Stimulated activated CD4-positive, alpha-beta T cell treated with anti-CD3 and anti-CD28 coated beads, Interleukin-2, amount 100 ng/mL, for 4 hours (primary cell): ENCODE measurements around the gene NUP155.
"Not testable (repeated sequence)": the region's sequence is repeated elsewhere in the genome, so short reads cannot be mapped to it uniquely, and the experiment has no call there.

Experiments used
- DNase-seq: peaks from one replicate; pipeline ENCODE4 v3.0.0-alpha.2; 2020; ENCODE audit warnings: low read depth

Gene NUP155

DNA sequence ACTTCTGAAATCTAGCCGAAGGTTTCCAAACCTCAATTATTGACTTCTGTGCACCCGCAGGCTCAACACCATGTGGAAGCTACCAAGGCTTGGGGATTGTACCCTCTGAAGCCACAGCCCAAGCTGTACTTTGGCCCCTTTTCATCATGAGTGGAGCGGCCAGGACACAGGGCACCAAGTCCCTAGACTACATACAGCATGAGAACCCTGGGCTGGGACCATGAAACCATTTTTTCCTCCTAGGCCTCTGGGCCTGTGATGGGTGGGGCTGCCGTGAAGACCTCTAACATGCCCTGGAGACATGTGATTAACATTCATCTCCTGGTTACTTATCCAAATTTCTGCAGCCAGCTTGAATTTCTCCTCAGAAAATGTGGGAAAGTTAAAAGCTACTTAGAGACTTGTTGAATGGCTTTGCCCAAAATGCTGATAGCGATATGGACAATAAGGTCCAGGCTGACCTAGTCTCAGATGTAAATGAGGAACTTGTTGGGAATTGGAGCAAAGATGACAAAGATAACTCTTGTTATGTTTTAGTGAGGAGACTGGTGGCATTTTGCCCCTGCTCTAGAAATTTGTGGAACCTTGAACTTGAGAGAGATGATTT lies 87.6 kb downstream of the NUP155 start:
- no peak for DNase-seq

GRCh38 chr5:37275511-37275910 lies 95.4 kb downstream of the NUP155 start:
- DNase-seq = no peak

GRCh38 chr5:37272511-37272910 lies 98.4 kb downstream of the NUP155 start:
- DNase-seq = no peak

DNA sequence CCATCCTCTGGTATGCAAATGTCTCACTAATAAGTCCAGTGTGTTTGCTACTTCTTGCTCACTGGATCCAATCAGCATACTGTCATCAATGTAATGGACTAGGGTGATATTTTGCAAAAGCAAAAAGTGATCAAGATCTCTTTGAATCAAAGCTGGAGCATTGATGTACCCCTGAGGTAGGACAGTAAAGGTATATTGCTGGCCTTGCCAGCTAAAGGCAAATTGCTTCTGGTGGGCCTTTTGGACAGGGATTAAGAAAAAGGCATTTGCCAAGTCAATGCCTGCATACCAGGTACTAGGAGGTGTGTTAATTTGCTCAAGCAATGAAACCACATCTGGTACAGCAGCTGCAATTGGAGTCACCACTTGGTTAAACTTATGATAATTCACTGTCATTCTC lies 102.8 kb downstream of the NUP155 start:
- DNase-seq = not testable (repeated sequence)

DNA sequence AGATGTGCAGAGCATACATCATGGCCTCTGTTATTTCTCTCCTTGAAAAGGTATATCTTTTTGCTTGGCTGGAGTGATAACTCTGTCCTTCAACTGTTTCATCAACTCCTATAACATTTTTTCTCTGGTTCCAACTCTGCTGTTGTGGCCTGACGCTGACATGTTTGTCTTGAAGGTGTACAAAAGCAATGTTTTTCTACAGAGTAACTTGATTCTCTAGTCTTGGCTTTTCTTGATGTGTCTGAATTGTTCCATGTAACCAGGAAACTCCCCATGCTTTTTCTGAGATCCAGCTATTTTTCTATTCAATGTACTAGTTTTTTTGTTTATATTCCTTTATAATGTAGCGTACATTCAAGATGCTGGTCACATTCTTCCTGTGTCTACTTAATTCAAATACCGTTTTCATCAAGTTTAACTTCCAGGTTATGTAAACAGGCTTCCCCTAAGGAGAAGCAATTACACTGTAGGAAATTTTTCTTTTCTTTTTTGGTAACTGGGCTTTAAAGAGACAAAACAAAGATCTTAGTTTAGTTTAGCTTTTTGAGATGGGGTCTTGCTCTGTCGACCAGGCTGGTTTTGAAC lies 115.0 kb downstream of the NUP155 start:
- no peak for DNase-seq

DNA sequence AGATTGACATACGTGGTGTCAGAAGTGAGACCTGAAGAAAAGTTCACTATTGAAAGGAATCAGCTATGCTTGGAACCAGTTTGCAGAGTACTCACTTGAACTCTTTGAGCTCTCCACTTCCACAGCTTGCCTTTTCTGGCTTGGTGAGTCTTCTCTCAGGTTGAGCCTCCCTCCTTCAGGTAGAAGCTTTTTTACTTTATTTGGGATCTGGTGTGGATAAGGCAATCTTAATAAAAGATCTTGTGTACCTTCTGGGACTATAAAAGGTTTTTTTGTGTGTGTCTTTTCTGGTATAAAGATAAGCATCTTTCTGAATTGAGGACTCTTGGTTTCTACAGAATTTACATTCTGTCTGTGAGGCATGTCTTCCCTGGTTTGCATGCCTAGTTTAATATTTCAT lies 116.3 kb downstream of the NUP155 start:
- no peak for DNase-seq

DNA sequence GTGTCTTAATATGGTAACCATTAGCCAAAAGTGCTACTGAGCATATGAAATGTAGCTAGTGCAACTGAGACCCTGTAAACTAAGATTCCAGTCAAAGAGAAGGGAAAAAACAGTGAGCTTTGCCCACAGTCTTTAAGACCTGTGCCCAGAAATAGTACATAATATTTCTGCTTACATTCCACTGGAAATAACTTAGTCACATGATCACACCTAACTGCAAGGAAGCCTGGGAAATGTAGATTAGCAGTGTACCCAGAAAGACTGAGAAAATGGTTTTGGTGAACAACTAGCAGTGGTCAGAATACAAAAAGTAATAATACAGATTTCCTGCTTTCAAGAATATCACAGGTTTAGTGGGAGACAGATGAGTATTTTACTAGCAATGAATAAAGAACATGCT lies 119.2 kb downstream of the NUP155 start:
- no peak for DNase-seq

GRCh38 chr5:37249815-37250164 lies 121.1 kb downstream of the NUP155 start:
- no peak for DNase-seq

DNA sequence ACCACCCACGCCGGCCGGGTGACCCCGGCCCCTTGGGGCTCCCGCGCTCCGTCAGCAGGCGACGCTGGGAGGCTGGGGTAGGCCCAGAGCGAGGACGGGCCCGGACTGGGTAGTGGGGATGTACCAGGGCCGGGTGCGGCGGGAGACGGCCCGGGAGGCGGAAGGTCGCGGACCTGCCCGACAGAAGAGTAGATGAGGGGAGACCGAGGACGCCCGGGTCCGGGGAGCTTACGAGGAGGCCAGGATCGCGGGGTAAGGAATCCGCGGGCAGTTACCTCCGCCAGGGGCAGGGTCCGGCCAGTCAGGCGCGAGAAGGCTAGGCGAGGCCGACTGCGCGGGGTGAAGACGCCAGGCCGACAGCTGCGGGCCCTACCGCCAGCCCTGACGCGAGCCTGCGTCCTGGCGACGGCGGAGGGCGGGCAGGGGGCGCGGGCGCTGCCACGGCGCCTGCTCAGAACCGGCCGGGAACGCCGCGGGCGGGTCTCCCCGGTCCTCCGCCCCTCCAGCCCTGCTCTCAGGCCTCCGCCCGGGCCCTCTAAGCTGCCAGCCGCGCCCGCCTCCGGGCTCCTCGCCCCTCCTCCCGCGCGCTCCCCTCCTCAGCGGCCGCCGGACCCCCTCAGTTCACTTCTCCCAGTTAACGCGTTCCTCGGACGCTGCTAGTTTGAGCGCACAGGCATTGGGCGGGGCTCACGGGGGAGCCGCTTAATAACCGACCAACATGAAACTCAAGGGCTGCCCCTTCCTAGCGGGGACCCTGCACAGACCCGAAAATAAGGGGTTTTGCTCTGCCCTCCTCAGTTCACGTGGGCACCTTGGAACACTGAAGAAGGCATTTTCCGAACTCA lies 121.7 kb downstream of the NUP155 start, which contains the start of gene CPLANE1:
TSS of gene CPLANE1 (minus strand) at position 407 of the 845 bp plus-strand sequence. CDS start 1,678 bp downstream, outside the sequence.
- peak; percentile 28 for DNase-seq

GRCh38 chr5:37248421-37248969 lies 122.4 kb downstream of the NUP155 start:
- DNase-seq = no peak

DNA sequence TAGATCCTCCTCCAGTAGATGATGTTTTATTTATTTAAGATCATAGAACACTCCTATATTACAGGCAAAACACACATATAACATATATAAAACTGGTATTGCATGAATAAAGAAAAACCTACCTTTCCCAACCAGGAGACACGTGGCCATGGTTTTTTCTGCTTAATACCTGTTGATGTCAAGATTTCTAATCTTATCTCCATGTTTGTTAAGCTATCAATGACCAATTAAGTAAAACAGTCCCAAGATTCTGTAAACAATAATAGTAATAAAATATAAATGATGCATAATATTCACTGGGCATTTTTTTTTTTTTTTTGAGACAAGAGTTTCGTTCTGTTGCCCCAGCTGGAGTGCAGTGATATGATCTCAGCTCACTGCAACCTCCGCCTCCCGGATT lies 123.4 kb downstream of the NUP155 start:
- no peak for DNase-seq

- DNase-seq = no peak
Measured at GRCh38 chr5:37247036-37247435, 123.9 kb downstream of the NUP155 start.
